Breast epithelium (tissue), 4 donors: ENCODE measurements around the gene FITM1. TPM values are rescaled to one million over a fixed set of nuclear protein-coding genes. Genes with fewer than 3 reads are reported as not detected.

Experiments used
- DNase-seq, 2 donors: peaks; one replicate each; pipeline ENCODE4 v3.0.0-alpha.2; 2019; ENCODE audit warnings: low spot score in 2 of 2
- H3K27ac ChIP-seq, 2 donors: fragments of 200-600 bp; sonication (generic) in 1 of 2; one replicate each; pipeline ENCODE4 v1.5.1; 2016 to 2019; ENCODE audit warnings: mild to moderate bottlenecking in 1 of 2
- H3K27me3 ChIP-seq, 2 donors: fragments of 200-600 bp; sonication (generic) in 1 of 2; one replicate each; pipeline versions ENCODE4 v1.5.1 to v1.6.0; 2017 to 2019; ENCODE audit warnings: control low read depth in 1 of 2, mild to moderate bottlenecking in 1 of 2
- H3K36me3 ChIP-seq: fragments of 200-600 bp; one replicate; pipeline ENCODE4 v1.5.1; 2019
- H3K4me1 ChIP-seq, 2 donors: fragments of 200-600 bp; sonication (generic); one replicate each; pipeline ENCODE4 v1.5.1; 2016 to 2019; ENCODE audit warnings: control low read depth in 1 of 2
- H3K4me3 ChIP-seq, 3 donors: fragments of 200-600 bp; sonication (generic); 1 replicate in 2 of 3; 2 replicates in 1 of 3; pipeline ENCODE4 v1.5.1; 2016 to 2019; ENCODE audit warnings: mild to moderate bottlenecking in 3 of 3, moderate library complexity in 2 of 3
- H3K9me3 ChIP-seq, 2 donors: fragments of 200-600 bp; sonication (generic) in 1 of 2; one replicate each; pipeline ENCODE4 v1.5.1; 2016 to 2019; ENCODE audit warnings: control low read depth in 1 of 2
- POLR2A ChIP-seq: fragments of 450-650 bp; IDR thresholded peaks from one replicate; pipeline ENCODE4 v1.6.1; 2016; ENCODE audit warnings: antibody characterized with exemption, mild to moderate bottlenecking, moderate library complexity
- POLR2AphosphoS5 ChIP-seq, 3 donors: sonication (generic); formaldehyde crosslinking; IDR thresholded peaks; one replicate each; pipeline ENCODE4 v1.6.1; 2017; ENCODE audit warnings: antibody characterized with exemption in 3 of 3
- intact Hi-C: fragments of 100-400 bp; cut with DNase I; formaldehyde crosslinking; loops from one replicate; pipeline ENCODE4 v1.15.1; 2023; ENCODE audit warnings: low total_unique reads
- total RNA-seq, 3 donors: library from RNA; depleted of rRNA; stranded (reverse); fragments of >200 nt; gene quantifications; one replicate each; pipeline ENCODE4 v1.1.0, GENCODE V29; 2016
- TF ChIP-seq, protein P1 (sequence below), 3 donors: fragments of 450-650 bp; IDR thresholded peaks; one replicate each; pipeline ENCODE4 v1.5.1; 2016 to 2017; ENCODE audit warnings: antibody characterized with exemption in 3 of 3, mild to moderate bottlenecking in 3 of 3, moderate library complexity in 3 of 3

The FITM1 gene
- total RNA-seq, 3 donors from 2014 or later: 1.2 to 2.6 (median 1.6) TPM

DNA sequence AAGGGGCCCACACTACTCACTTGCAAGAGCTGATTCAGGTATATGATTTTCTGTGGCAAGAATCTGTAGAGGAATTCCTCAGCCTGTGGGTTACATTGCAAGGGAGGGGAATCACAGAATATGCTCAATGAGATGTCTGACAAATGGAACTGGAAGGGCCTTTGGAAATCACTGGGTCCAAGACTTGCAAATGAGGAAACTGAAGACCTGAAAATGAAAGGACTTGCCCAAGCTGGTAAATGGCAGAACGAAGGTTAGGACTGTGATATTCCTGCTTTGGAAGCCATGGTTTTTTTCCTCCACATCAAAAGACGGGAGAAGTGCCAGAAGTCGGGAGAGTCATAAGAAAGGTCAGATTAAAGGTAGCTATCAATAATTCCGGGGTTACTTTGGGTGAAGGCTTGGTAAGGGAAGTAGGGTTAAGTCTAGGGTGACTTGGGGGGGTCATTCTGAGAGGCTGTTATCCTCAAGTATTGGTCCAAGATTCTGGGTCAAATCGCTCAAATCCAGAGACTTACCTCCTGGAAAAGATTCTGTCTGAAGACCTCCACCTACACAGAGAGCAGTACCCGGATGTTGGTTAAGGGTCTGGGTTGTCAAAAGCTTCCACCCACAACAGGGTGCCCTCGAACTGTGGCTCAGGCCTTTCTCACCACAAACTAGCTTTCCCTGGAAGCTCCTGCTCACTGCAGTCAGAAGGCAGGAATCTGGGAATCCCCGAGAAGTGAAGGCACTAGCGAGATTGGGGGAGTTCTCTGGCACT, 15.4 kb downstream of the FITM1 start:
- Histone ChIP-seq H3K27me3 (no peaks in the 10 kb centered on the region), H3K27ac (peak overlapping the region; percentile 86 to 94), H3K36me3 (peaks cover under 1% of the 10 kb centered on the region), H3K4me1 (peaks cover 4 to 9% of the 10 kb centered on the region in 2 donors), H3K9me3 (no peaks in the 10 kb centered on the region), H3K4me3 (peak overlapping the region; percentile 87 to 95 (median 94))
- TF ChIP-seq, protein P1, sequence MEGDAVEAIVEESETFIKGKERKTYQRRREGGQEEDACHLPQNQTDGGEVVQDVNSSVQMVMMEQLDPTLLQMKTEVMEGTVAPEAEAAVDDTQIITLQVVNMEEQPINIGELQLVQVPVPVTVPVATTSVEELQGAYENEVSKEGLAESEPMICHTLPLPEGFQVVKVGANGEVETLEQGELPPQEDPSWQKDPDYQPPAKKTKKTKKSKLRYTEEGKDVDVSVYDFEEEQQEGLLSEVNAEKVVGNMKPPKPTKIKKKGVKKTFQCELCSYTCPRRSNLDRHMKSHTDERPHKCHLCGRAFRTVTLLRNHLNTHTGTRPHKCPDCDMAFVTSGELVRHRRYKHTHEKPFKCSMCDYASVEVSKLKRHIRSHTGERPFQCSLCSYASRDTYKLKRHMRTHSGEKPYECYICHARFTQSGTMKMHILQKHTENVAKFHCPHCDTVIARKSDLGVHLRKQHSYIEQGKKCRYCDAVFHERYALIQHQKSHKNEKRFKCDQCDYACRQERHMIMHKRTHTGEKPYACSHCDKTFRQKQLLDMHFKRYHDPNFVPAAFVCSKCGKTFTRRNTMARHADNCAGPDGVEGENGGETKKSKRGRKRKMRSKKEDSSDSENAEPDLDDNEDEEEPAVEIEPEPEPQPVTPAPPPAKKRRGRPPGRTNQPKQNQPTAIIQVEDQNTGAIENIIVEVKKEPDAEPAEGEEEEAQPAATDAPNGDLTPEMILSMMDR (IDR thresholded peaks at IDR 0.05): no peak
- TF ChIP-seq POLR2AphosphoS5 (IDR thresholded peaks at IDR 0.05) (no peak), POLR2A (no peak)
- intact Hi-C loops: no loop called here
- DNase-seq: no peak

DNA sequence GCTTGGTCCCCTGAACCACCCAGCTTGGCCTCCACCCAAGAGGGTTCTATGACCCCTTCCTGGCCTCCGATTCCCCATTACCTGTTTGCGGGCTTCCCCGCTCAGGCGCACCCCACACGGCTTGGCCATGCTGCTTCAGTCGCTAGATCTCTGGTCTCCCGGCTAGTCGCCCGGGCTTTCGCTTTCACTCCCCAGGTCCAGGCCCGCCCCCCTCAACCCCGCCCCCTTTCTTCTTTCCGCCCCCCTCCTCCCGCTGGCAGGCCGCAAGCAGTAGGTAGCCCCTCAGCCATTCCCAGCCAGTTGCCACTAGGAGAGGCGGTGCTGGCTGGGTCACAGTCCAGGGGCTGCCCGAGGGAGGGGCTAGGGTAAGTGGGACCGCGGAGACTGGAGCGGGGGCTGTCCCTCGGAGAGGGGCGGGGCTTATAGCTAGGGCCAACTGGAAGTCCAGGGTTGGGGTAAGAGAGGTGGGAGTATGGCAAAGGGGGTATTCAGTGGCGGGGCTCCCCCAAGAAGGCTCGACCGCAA, 16.1 kb downstream of the FITM1 start, which contains the start of gene PSME2:
Gene PSME2 (minus strand): TSS at position 158 of the 525 bp plus-strand sequence. CDS start 29 bp downstream, at position 129.
- Histone ChIP-seq H3K4me3 (peak within 1 kb of the TSS; percentile 87 to 95 (median 94)), H3K36me3 (peaks cover 7% of the 10 kb centered on the region), H3K27ac (peak within 1 kb of the TSS; percentile 86 to 94), H3K4me1 (peaks cover 4 to 9% of the 10 kb centered on the region in 2 donors), H3K27me3 (no peaks in the 10 kb centered on the region), H3K9me3 (no peaks in the 10 kb centered on the region)
- DNase-seq: peak; percentile 89 to 97
- intact Hi-C loops: no loop called here
- peak in 1 of 3 donors; percentile 52 for TF ChIP-seq POLR2AphosphoS5 (IDR thresholded peaks at IDR 0.05)
- TF ChIP-seq, protein P1 (IDR thresholded peaks at IDR 0.05): no peak

DNA sequence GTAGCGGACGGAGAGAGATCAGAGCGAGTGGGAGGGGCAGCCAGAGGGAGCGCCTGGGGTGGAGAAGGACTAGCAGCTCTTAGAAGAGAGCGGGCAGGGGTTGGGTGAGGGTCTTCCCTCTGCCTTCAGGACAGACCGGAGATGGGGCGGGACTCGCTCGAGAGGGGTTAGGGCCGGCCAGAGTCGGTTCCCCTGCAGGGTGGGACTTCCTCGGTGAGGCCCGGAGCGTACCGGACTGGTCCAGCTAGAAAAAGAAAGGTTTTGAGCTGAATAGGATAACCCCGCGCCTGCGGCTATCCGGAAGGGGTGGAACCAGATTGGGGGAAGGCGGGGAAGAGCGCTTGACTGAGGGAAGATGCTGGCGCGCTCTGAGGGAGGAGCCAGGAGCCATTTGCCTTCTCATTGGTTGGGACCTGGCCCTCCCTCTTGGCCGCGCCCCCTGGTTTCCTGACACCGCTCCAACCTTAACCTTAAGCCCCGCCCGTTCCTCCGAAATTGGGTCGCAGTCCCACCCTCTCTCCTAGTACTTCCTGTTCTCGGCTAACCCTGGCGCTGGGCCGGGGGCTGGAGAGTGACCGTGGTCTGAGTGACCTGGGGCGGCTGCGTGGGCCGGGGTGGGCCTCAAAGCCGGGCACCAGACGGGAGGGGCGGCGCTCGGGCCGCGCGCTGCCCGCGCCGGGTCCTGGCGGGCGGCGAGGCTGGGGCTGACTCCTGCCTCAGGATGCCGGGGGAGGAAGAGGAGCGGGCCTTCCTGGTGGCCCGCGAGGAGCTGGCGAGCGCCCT, 16.7 kb downstream of the FITM1 start, which contains the start of gene RNF31:
Gene RNF31 (plus strand): TSS at position 521 of the 783 bp plus-strand sequence. CDS start 201 bp downstream, at position 722.
- Histone ChIP-seq H3K4me3 (peak within 1 kb of the TSS; percentile 87 to 95 (median 94)), H3K9me3 (no peaks in the 10 kb centered on the region), H3K4me1 (peaks cover 4 to 9% of the 10 kb centered on the region in 2 donors), H3K27ac (peak within 1 kb of the TSS; percentile 86 to 94), H3K27me3 (no peaks in the 10 kb centered on the region), H3K36me3 (peaks cover 11% of the 10 kb centered on the region)
- peak in 2 of 3 donors; percentile 22 to 39 for TF ChIP-seq POLR2AphosphoS5 (IDR thresholded peaks at IDR 0.05)
- TF ChIP-seq, protein P1 (IDR thresholded peaks at IDR 0.05): peak in 1 of 3 donors; percentile 2
- TF ChIP-seq POLR2A: no peak
- intact Hi-C loops: no loop called here
- peak; percentile 98 for DNase-seq

DNA sequence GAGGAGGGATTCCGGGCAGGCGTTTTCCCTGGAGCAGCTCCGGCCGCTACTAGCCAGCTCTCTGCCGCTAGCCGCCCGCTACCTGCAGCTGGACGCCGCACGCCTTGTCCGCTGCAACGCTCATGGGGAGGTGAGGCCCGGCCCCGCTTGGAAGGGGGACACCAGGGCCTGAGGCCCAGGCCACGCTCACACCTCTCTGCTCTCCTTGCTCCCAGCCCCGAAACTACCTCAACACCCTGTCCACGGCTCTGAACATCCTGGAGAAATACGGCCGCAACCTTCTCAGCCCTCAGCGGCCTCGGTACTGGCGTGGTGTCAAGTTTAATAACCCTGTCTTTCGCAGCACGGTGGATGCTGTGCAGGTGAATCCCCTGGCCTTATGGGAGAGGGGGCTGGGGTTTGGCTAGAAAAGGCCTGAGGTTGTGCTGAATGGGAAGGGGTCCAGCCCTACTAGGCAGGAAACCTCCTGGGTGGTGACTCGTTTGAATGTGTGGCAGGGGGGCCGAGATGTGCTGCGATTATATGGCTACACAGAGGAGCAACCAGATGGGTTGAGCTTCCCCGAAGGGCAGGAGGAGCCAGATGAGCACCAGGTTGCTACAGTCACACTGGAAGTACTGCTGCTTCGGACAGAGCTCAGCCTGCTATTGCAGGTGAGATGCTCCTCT, 17.4 kb downstream of the FITM1 start:
- peaks cover 11% of the 10 kb centered on the region for H3K36me3 ChIP-seq
- peaks cover 4 to 9% of the 10 kb centered on the region in 2 donors for H3K4me1 ChIP-seq
- peak overlapping the region; percentile 87 to 95 (median 94) for H3K4me3 ChIP-seq
- peak overlapping the region; percentile 86 to 94 for H3K27ac ChIP-seq
- no peak for TF ChIP-seq POLR2AphosphoS5 (IDR thresholded peaks at IDR 0.05)
- TF ChIP-seq POLR2A: no peak
- TF ChIP-seq, protein P1 (IDR thresholded peaks at IDR 0.05): no peak
- no peaks in the 10 kb centered on the region for H3K9me3 ChIP-seq
- no peak for DNase-seq
- H3K27me3 ChIP-seq: no peaks in the 10 kb centered on the region
- intact Hi-C loops: no loop called here
